HPDE6-E6E7 (cell line): Measurements from ENCODE around the gene AGBL4.

Experiments
- DNase-seq: peaks from one replicate; pipeline ENCODE4 v3.0.0; 2011; ENCODE audit warnings: missing footprints; ENCODE audit errors: extremely low spot score

AGBL4 gene

GRCh38 chr1:48725341-48726046, 1298.3 kb downstream of the AGBL4 start:
- DNase-seq = no peak

- no peak for DNase-seq
Observed at GRCh38 chr1:48720929-48721328, 1302.8 kb downstream of the AGBL4 start.

GRCh38 chr1:48718705-48719104, 1305.0 kb downstream of the AGBL4 start:
- DNase-seq = no peak

GRCh38 chr1:48718116-48718630, 1305.6 kb downstream of the AGBL4 start:
- DNase-seq = no peak

- DNase-seq = no peak
Observed at GRCh38 chr1:48717082-48717481, 1306.7 kb downstream of the AGBL4 start.

- DNase-seq = no peak
Observed at GRCh38 chr1:48715921-48716320, 1307.8 kb downstream of the AGBL4 start.

GRCh38 chr1:48710915-48711314, 1312.8 kb downstream of the AGBL4 start:
- DNase-seq = no peak

GRCh38 chr1:48710318-48710717, 1313.4 kb downstream of the AGBL4 start:
- no peak for DNase-seq

GRCh38 chr1:48704736-48705135, 1319.0 kb downstream of the AGBL4 start:
- no peak for DNase-seq

- DNase-seq = no peak
Observed at GRCh38 chr1:48701445-48701844, 1322.3 kb downstream of the AGBL4 start.

- DNase-seq = no peak
Observed at GRCh38 chr1:48697066-48697707, 1326.6 kb downstream of the AGBL4 start.

- no peak for DNase-seq
Observed at GRCh38 chr1:48695161-48695560, 1328.6 kb downstream of the AGBL4 start.

- DNase-seq = no peak
Observed at GRCh38 chr1:48693674-48694320, 1330.0 kb downstream of the AGBL4 start.

- DNase-seq = no peak
Observed at GRCh38 chr1:48693180-48693579, 1330.6 kb downstream of the AGBL4 start.

GRCh38 chr1:48692235-48692634, 1331.5 kb downstream of the AGBL4 start:
- no peak for DNase-seq

GRCh38 chr1:48691429-48692001, 1332.2 kb downstream of the AGBL4 start:
- DNase-seq = no peak

- no peak for DNase-seq
Observed at GRCh38 chr1:48688102-48688760, 1335.5 kb downstream of the AGBL4 start.

- DNase-seq = no peak
Observed at GRCh38 chr1:48687282-48688045, 1336.3 kb downstream of the AGBL4 start.

- DNase-seq = no peak
Observed at GRCh38 chr1:48686159-48686558, 1337.6 kb downstream of the AGBL4 start.

- no peak for DNase-seq
Observed at GRCh38 chr1:48684381-48684780, 1339.4 kb downstream of the AGBL4 start.

GRCh38 chr1:48683839-48684238, 1339.9 kb downstream of the AGBL4 start:
- no peak for DNase-seq
